GM23248 (cell line): ENCODE measurements around the gene HIVEP3.

ENCODE experiments used
- EZH2 ChIP-seq: fragments of 200-600 bp; sonication (generic); IDR thresholded peaks from 2 replicates; pipeline ENCODE4 v1.6.1; 2018; ENCODE audit warnings: antibody characterized with exemption, mild to moderate bottlenecking; ENCODE audit not compliant: insufficient read depth, poor library complexity, severe bottlenecking
- EZH2phosphoT487 ChIP-seq: fragments of 200-600 bp; sonication (generic); IDR thresholded peaks from 2 replicates; pipeline ENCODE4 v1.6.1; 2018; ENCODE audit warnings: antibody characterized with exemption, moderate library complexity, mild to moderate bottlenecking, low read depth; ENCODE audit not compliant: insufficient read depth

- TF ChIP-seq EZH2, result no peak
- no peak for TF ChIP-seq EZH2phosphoT487
These were observed 32.1 kb upstream of the HIVEP3 start for GRCh38 chr1:41950820-41951219.
